Measurements from ENCODE around the gene TXNIP.

DNA sequence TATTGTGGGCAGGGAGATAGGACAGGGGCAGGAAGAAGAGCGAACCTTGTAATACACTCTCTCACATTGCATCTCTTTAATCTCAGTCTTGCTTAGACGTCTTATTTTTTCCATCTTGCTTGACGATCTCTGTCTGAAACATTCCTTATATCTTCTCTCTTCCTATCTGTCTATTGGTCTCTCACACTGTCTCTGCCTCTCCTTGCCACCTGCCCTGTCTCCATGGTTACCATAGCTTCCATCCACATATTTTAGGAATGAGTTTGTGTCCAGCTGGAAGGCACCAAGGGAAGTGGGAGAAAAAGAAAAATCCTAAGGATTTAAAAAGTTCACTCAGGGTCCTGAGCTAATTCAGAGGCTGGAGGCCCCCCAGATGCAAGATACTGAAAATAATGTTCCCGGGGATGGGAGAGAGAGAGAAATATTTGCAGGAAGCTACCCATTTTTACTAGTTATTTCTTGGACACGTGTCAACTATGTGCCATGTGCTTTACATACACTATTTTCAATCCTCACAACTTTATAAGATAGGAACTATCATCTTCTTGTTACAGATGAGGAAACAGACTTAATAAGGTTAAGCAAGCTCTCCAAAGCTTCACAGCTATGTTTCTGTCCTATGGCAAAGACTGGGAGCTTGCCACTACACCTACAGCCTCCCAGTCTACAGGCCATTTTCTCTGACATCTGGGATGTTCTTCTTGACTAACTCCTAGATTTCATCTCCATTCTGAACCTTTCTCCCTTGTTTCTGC, 32.9 kb downstream of the TXNIP start:
- TF ChIP-seq, protein P1, sequence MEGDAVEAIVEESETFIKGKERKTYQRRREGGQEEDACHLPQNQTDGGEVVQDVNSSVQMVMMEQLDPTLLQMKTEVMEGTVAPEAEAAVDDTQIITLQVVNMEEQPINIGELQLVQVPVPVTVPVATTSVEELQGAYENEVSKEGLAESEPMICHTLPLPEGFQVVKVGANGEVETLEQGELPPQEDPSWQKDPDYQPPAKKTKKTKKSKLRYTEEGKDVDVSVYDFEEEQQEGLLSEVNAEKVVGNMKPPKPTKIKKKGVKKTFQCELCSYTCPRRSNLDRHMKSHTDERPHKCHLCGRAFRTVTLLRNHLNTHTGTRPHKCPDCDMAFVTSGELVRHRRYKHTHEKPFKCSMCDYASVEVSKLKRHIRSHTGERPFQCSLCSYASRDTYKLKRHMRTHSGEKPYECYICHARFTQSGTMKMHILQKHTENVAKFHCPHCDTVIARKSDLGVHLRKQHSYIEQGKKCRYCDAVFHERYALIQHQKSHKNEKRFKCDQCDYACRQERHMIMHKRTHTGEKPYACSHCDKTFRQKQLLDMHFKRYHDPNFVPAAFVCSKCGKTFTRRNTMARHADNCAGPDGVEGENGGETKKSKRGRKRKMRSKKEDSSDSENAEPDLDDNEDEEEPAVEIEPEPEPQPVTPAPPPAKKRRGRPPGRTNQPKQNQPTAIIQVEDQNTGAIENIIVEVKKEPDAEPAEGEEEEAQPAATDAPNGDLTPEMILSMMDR (IDR thresholded peaks at IDR 0.05): no peak
- no peak for TF ChIP-seq POLR2A (IDR thresholded peaks at IDR 0.05)
